Lower leg skin (tissue), 3 donors: Measurements from ENCODE around the gene NTM.

Source experiments
- CTCF ChIP-seq, 3 donors: fragments of 450-650 bp; IDR thresholded peaks; one replicate each; pipeline ENCODE4 v1.5.1; 2016; ENCODE audit warnings: antibody characterized with exemption in 3 of 3, mild to moderate bottlenecking in 3 of 3, moderate library complexity in 2 of 3
- POLR2A ChIP-seq, 2 donors: fragments of 450-650 bp; IDR thresholded peaks; one replicate each; pipeline ENCODE4 v1.6.1; 2016 to 2017; ENCODE audit warnings: antibody characterized with exemption in 2 of 2, mild to moderate bottlenecking in 1 of 2, moderate library complexity in 1 of 2

- no peak for TF ChIP-seq CTCF (IDR thresholded peaks at IDR 0.05)
- no peak for TF ChIP-seq POLR2A (IDR thresholded peaks at IDR 0.05)
These were observed 375.0 kb downstream of the NTM start for GRCh38 chr11:131745405-131745804.
